Thoracic aorta (tissue), 2 donors: ENCODE data around the gene NINJ2. TPM values are rescaled to one million over a fixed set of nuclear protein-coding genes. Genes with fewer than 3 reads are reported as not detected.

Experiments used
- ATAC-seq: fragments of 150-250 bp; one replicate; pipeline ENCODE4 v1.8.0; 2017; ENCODE audit warnings: low read depth; ENCODE audit not compliant: insufficient number of reproducible peaks, low FRiP score
- DNase-seq: peaks from one replicate; pipeline ENCODE4 v3.0.0-alpha.2; 2020; ENCODE audit warnings: low spot score
- H3K27ac ChIP-seq, 2 donors: fragments of 200-600 bp; sonication (generic); 1 replicate in 1 of 2; 2 replicates in 1 of 2; pipeline ENCODE4 v1.5.1; 2016; ENCODE audit warnings: mild to moderate bottlenecking in 2 of 2, moderate library complexity in 2 of 2
- H3K27me3 ChIP-seq: fragments of 200-600 bp; sonication (generic); replicated peaks from 2 replicates; pipeline ENCODE4 v1.6.0; 2016; ENCODE audit warnings: mild to moderate bottlenecking; ENCODE audit not compliant: insufficient read depth
- H3K36me3 ChIP-seq: fragments of 200-600 bp; sonication (generic); one replicate; pipeline ENCODE4 v1.5.1; 2016
- H3K4me1 ChIP-seq, 2 donors: fragments of 200-600 bp; sonication (generic); 1 replicate in 1 of 2; 2 replicates in 1 of 2; pipeline versions ENCODE4 v1.5.1 to v1.6.0; 2016; ENCODE audit warnings: low read depth in 2 of 2, mild to moderate bottlenecking in 1 of 2; ENCODE audit not compliant: control insufficient read depth in 1 of 2
- H3K4me3 ChIP-seq: fragments of 200-600 bp; sonication (generic); 2 replicates; pipeline ENCODE4 v1.5.1; 2016; ENCODE audit warnings: mild to moderate bottlenecking
- H3K9me3 ChIP-seq: fragments of 200-600 bp; sonication (generic); 2 replicates; pipeline ENCODE4 v1.5.1; 2016
- CTCF ChIP-seq: fragments of 200-600 bp; sonication (generic); IDR thresholded peaks from one replicate; pipeline ENCODE4 v1.5.1; 2019; ENCODE audit warnings: antibody characterized with exemption
- total RNA-seq, 2 donors: library from RNA; depleted of rRNA; stranded (reverse); fragments of >200 nt; gene quantifications; one replicate each; pipeline versions ENCODE4 v1.1.0 to v1.2.3, GENCODE V29; 2016

NINJ2 gene
- total RNA-seq, 2 donors from 2014 or later = 2.4 to 5.3 TPM

DNA sequence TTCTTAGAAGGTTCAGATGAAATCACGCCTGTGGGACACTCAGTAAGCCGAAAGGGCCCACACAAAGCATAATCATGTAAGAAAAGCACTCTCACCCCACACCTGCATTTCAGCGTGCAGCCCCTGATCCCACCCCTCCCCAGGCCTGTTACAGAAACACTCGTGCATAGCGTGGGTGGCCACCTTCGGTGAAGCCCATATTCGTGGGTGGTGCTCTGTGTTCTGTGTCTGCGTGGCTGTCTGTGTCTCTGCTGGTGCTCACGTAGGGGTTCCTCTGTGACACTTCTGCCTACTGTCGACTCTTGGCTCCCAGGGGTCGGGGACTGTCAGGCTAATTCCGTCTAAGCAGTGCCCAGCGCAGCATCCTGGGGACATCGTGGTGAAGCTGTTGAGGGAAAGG is 129.5 kb downstream of the NINJ2 start:
- no peak for ATAC-seq
- Histone ChIP-seq H3K27me3 (no peaks in the 10 kb centered on the region), H3K4me3 (no peak overlapping the region), H3K4me1 (peaks cover 3 to 6% of the 10 kb centered on the region in 2 donors), H3K27ac (no peak overlapping the region), H3K36me3 (no peaks in the 10 kb centered on the region), H3K9me3 (peaks cover 6% of the 10 kb centered on the region)
- DNase-seq = no peak
- TF ChIP-seq CTCF = no peak

- H3K9me3 ChIP-seq = peaks cover 6% of the 10 kb centered on the region
- TF ChIP-seq CTCF = no peak
- H3K27ac ChIP-seq = no peak overlapping the region
- no peaks in the 10 kb centered on the region for H3K27me3 ChIP-seq
- no peak overlapping the region for H3K4me3 ChIP-seq
- H3K4me1 ChIP-seq = no peaks in the 10 kb centered on the region
- no peak for DNase-seq
- H3K36me3 ChIP-seq = no peaks in the 10 kb centered on the region
- no peak for ATAC-seq
Observed at GRCh38 chr12:532908-533565, 130.2 kb downstream of the NINJ2 start.

- ATAC-seq = no peak
- Histone ChIP-seq H3K27me3 (no peaks in the 10 kb centered on the region), H3K4me1 (no peaks in the 10 kb centered on the region), H3K4me3 (no peak overlapping the region), H3K27ac (no peak overlapping the region), H3K9me3 (peaks cover 6% of the 10 kb centered on the region), H3K36me3 (no peaks in the 10 kb centered on the region)
- no peak for TF ChIP-seq CTCF
- DNase-seq = no peak
Observed at GRCh38 chr12:531951-532585, 131.2 kb downstream of the NINJ2 start.

DNA sequence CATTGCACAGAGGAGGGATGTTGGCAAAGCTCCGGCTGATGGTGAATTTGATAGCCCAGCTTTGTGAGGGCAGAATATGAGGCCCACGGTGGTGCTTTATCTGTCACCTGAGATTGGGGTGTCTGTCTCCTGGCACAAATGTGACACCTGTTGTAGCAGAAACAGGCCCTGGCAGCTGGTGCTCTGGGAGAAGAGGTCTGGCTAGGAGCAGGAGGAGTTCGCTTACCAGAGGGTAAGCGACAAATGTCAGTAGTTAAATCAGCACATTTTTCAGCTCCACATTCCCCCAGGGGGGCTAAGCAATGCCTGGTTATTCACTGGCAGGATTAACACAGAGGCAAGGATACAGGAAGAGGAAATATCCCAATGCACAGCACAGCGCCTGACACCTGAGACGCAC is 132.4 kb downstream of the NINJ2 start:
- H3K27ac ChIP-seq = peak overlapping the region in 1 of 2 donors; percentile 46
- no peaks in the 10 kb centered on the region for H3K4me1 ChIP-seq
- no peaks in the 10 kb centered on the region for H3K36me3 ChIP-seq
- peaks cover 6% of the 10 kb centered on the region for H3K9me3 ChIP-seq
- ATAC-seq (no peak), DNase-seq (no peak)
- H3K27me3 ChIP-seq = no peaks in the 10 kb centered on the region
- TF ChIP-seq CTCF = no peak
- no peak overlapping the region for H3K4me3 ChIP-seq

- Histone ChIP-seq H3K4me1 (no peaks in the 10 kb centered on the region), H3K27ac (peak overlapping the region in 1 of 2 donors; percentile 46), H3K36me3 (no peaks in the 10 kb centered on the region), H3K4me3 (no peak overlapping the region), H3K27me3 (no peaks in the 10 kb centered on the region), H3K9me3 (peaks cover 6% of the 10 kb centered on the region)
- ATAC-seq (peak; percentile 67), DNase-seq (no peak)
- TF ChIP-seq CTCF = no peak
Observed at GRCh38 chr12:530308-530707, 132.9 kb downstream of the NINJ2 start.
